GM10266 (cell line): ENCODE data around the gene DKK1.

Source experiments
- DNase-seq: peaks from one replicate; pipeline ENCODE4 v3.0.0; 2012; ENCODE audit errors: extremely low spot score
- TF ChIP-seq, protein P1 (sequence below): IDR thresholded peaks from 2 replicates; pipeline ENCODE4 v1.5.1; 2012; ENCODE audit warnings: mild to moderate bottlenecking, low read depth; ENCODE audit not compliant: control insufficient read depth, insufficient read depth; ENCODE audit errors: missing control alignments

DKK1 gene

DNA sequence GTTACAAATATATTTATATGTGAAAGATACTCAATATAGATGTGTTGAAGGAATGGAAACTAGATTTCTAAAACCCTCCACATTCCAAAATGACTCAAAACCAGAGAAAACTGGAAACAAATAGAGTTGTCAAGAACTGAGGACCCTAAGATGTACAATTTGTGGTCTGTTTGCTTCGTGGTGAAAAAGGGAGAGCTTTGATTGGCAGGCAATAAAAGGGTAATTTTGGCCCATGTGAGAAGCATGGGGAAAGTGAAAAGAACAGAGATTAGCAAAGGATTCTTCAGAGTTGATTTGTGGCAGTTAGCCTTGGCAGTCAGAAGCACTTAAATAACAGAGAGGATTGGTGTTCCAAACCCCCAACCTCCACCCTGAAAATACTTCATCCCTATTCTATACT is 37.1 kb upstream of the DKK1 start:
- DNase-seq, result no peak
- TF ChIP-seq, protein P1, sequence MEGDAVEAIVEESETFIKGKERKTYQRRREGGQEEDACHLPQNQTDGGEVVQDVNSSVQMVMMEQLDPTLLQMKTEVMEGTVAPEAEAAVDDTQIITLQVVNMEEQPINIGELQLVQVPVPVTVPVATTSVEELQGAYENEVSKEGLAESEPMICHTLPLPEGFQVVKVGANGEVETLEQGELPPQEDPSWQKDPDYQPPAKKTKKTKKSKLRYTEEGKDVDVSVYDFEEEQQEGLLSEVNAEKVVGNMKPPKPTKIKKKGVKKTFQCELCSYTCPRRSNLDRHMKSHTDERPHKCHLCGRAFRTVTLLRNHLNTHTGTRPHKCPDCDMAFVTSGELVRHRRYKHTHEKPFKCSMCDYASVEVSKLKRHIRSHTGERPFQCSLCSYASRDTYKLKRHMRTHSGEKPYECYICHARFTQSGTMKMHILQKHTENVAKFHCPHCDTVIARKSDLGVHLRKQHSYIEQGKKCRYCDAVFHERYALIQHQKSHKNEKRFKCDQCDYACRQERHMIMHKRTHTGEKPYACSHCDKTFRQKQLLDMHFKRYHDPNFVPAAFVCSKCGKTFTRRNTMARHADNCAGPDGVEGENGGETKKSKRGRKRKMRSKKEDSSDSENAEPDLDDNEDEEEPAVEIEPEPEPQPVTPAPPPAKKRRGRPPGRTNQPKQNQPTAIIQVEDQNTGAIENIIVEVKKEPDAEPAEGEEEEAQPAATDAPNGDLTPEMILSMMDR, result no peak

DNA sequence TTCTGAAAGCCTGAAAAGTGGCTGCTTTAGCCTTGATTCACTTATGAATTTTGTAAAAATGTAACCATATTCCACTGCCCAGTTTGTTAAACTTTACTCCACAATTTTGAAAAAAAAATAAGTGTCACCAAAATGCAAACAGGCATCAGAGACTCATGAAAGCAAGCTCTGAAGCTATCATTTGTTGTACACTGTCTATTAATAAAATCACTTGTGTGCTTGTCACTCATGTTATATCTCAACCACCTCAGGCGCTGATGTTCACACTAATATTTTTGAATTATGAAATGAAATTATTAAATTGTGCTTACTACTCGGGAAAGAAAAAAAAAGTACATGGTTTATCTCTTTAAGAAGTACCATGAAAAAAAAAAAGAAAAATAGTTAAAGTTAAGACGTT is 34.5 kb upstream of the DKK1 start:
- no peak for DNase-seq
- TF ChIP-seq, protein P1, result no peak

DNA sequence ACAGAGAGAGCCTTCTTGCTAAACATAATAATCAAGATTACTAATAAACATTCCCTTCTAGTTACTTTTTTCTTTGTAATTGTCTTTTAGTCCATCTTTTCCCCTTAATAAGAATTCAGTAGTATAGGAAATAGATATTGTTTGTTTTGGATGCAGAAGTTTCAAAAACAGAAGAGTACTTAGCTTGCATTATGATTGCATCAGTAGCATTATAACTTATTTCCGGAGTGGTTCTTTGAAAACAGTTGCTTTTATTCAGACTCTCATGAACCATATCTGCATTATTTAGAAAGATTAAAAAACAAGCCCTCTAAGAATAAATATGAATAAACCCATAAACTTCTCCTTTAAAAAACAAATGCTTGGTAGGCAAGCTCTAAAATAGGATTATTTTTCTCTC is 34.0 kb upstream of the DKK1 start:
- TF ChIP-seq, protein P1, result no peak
- DNase-seq, result no peak

DNA sequence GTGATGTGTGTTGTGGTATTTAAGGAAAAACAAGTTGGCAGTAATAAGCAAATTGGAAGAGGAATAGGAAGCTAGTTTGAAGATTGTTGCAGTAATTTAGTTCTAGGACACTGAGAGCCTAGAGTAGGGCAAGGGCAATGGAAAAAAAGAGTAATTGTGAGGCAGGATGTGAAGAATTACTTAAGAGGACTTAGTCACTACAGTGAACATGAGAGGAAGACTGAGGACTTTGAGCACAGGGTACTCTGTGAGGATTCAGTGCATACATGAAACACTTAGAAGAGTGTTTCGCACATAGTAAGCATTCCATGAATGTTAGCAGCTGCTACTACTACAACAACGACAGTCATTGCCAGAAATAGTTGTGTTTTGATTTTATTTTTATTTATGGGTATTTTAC is 30.9 kb upstream of the DKK1 start:
- TF ChIP-seq, protein P1, result no peak
- DNase-seq, result no peak

DNA sequence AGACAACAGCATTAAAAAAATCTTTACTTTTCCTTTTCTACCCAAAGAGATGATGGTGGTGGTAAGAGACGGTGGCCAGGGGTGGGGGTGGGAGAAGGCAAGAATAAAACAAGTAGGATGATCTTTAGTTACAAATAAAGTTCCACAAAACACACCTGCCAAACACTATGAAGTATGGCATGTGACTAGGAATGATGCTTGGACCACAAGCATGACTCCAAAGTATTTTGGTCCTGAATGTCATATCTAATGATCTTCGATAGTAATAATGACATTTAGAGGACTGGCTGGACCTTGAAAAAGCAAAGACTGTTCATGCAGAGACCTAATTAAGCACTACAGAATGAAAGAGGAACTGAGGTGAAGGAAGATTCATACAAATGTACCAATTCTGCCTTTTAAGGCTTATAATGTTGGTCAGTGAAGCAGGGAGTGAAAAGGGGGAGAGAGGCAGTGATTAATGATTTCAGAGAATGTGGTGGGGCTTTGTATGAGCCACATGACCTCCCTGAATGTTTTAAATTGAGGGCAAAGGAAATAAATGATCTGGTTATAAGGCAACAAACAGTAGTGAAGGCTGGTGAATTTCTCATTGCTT is 29.6 kb upstream of the DKK1 start:
- DNase-seq, result no peak
- TF ChIP-seq, protein P1, result no peak

DNA sequence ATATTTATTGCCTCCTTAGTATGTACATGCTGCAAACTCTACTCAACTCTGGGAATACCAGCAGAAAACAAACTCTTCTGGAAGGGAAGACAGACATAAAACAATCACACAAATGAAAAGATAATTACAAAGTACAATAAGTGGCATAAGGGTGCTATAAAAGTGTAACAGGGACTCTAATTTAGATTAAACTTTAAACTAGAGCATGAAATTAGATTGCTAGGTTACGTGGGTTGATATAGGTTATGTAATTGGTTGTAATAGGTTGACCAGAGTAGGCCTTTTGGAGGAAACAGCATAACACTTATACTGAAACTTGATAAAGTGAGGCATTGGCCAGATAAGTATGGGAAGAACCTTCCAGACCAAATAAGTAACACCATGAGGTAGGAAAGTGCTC is 26.2 kb upstream of the DKK1 start:
- DNase-seq, result no peak

DNA sequence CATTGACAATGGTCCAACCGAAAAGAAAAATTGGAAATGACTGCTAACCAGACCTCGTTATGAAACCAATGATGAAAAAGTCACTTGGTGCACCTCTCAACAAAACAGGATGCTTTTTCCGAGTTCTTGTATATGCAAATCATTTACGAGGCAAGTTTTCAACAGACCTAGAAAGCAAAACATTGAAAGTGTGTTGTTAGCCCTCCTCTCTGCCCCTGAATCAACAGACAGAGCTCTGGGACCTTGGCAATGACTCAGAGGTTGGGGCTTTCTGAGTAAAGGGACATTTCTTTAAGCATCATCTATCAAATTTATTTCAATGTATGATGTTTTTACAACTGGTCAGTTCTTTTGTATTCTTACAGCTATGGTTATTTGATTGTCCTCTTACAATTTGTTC is 16.3 kb upstream of the DKK1 start:
- no peak for DNase-seq
- TF ChIP-seq, protein P1, result no peak

More for the DNA sequence above, 26.2 kb upstream of the DKK1 start:
- TF ChIP-seq, protein P1, result no peak
